ENCODE data around the gene COPS8. TPM values are rescaled to one million over a fixed set of nuclear protein-coding genes. Genes with fewer than 3 reads are reported as not detected.
A peak's percentile ranks its signal among the peaks of the same experiment; 100 is the strongest.

COPS8 gene
- total and polyA plus RNA-seq, 2 of the 4 experiments (the other 2 are of a cell fraction): 47.0 to 64.9 TPM

DNA sequence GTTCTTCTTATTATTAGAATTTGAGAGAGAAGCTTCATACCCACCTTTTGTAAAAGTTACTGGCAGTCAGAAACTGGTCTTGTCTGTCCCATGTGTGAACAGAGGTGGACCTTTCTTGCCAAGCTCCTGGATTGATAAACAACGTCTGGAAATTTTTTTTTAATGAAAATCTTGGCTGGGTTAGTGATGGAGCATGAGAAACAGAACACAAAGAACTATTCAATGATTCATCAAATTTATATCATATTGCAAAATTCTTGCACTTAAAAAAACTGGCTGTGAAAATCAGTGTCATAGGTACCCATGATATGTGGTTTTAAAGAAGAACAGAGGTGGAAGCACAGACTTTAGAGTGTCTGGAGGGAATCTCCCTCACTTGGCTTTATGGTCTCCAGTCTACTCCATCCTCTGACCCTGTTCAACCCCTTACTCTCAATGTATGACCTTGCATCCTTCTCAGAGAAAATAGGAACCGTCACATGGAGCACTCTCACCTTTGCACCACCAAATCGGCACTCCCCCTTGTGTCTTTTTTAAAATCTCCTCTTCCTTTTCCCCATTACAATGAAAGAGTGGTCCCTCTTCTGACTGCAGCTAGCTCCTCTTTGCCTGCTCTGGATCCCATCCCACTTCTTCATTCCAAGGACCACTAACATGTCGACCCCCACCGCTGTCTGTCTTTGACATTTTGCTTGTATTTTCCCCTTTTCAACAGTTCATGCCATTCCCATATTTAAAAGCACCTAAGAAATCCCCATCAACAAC, 58.2 kb downstream of the COPS8 start:
- POLR2A ChIA-PET (ENCODE audit: unreplicated experiment): no interaction called here
- no peak overlapping the region for H3K27ac ChIP-seq (ENCODE audit: insufficient read depth, low read length)
- no peak overlapping the region for H2AK5ac ChIP-seq (ENCODE audit: low read depth, low read length)
- peak; percentile 67 for DNase-seq
- H3K4me2 ChIP-seq (ENCODE audit: low read depth, low read length): no peak overlapping the region
- no peaks in the 10 kb centered on the region for H3K79me1 ChIP-seq (ENCODE audit: low read depth in 1 of 2, low read length in 2 of 2)
- no peak overlapping the region for H2AFZ ChIP-seq (replicated peaks; ENCODE audit: low read length, poor library complexity)
- H3K4me1 ChIP-seq (ENCODE audit: control insufficient read depth, insufficient read depth, low read length): peaks cover 4% of the 10 kb centered on the region
- intact Hi-C loops (cut with micrococcal nuclease): no loop called here
- H3K18ac ChIP-seq (ENCODE audit: low read depth, low read length): no peak overlapping the region
- H3K9me3 ChIP-seq (ENCODE audit: control insufficient read depth, insufficient read depth, low read length): peaks cover 9% of the 10 kb centered on the region
- no TSS peak for BruUV-seq (replicated peaks)
- dilution Hi-C loops (cut with HindIII; ENCODE audit: low sequenced_read_pairs, unreplicated experiment): no loop called here
- H2AK9ac ChIP-seq (replicated peaks; ENCODE audit: low read depth, low read length, poor library complexity): no peak overlapping the region
- 94% methylated on average over 4 of the region's 5 CpGs; no CpG with 5 or more reads in 1 of the 2 experiments for WGBS, 2 experiments (ENCODE audit: extremely low coverage in 2 of 2, insufficient read length in 1 of 2)
- H4K91ac ChIP-seq (ENCODE audit: insufficient read depth, low read depth, low read length): no peak overlapping the region
- H2BK120ac ChIP-seq (ENCODE audit: low read depth, low read length): no peak overlapping the region
- no peak overlapping the region for H2BK5ac ChIP-seq (ENCODE audit: low read depth, low read length, poor library complexity, severe bottlenecking)
- H3K27me3 ChIP-seq (ENCODE audit: control insufficient read depth, insufficient read depth, low read length): no peaks in the 10 kb centered on the region
- H3K9me1 ChIP-seq (ENCODE audit: insufficient read depth, low read length): peaks cover 5% of the 10 kb centered on the region
- H4K20me1 ChIP-seq (ENCODE audit: insufficient read depth, low read length): no peaks in the 10 kb centered on the region
- in situ Hi-C loops (cut with MboI; ENCODE audit: low sequenced_read_pairs): no loop called here
- H2BK15ac ChIP-seq (ENCODE audit: low read depth, low read length): no peak overlapping the region
- no peak overlapping the region for H3K4ac ChIP-seq (ENCODE audit: low read depth, low read length)
- TF ChIP-seq POLR2A (IDR thresholded peaks at IDR 0.05; ENCODE audit: low read depth, low read length) (no peak), CEBPB (IDR thresholded peaks at IDR 0.05; ENCODE audit: low read depth, low read length) (peak; percentile 65), MXI1 (IDR thresholded peaks at IDR 0.05; ENCODE audit: borderline replicate concordance, low read depth, low read length) (no peak), FOS (IDR thresholded peaks at IDR 0.05; ENCODE audit: low read depth, low read length) (0 out of 2 replicates have a peak, but pooled peaks have one; percentile 29)
- no peak for ATAC-seq (ENCODE audit: low read depth)
- no peak overlapping the region for H4K8ac ChIP-seq (ENCODE audit: low read depth in 2 of 2, low read length in 2 of 2)
- H3K23ac ChIP-seq (ENCODE audit: low read depth, low read length): no peak overlapping the region
- H3K9ac ChIP-seq (ENCODE audit: low read depth, low read length): no peak overlapping the region
- H4K5ac ChIP-seq (ENCODE audit: low read depth, low read length): no peak overlapping the region
- H3K36me3 ChIP-seq (ENCODE audit: control insufficient read depth, insufficient read depth, low read length): no peaks in the 10 kb centered on the region
- CTCF ChIA-PET: no interaction called here
- H3K4me3 ChIP-seq (ENCODE audit: insufficient read depth, low read depth, low read length): no peak overlapping the region
- H2BK20ac ChIP-seq (ENCODE audit: low read depth, low read length): no peak overlapping the region
- no peak overlapping the region for H3K56ac ChIP-seq (ENCODE audit: extremely low read depth, insufficient read depth, low read length)
- H3K14ac ChIP-seq (replicated peaks; ENCODE audit: low read depth, low read length): no peak overlapping the region
